ENCODE results near the gene CETN3.

DNA sequence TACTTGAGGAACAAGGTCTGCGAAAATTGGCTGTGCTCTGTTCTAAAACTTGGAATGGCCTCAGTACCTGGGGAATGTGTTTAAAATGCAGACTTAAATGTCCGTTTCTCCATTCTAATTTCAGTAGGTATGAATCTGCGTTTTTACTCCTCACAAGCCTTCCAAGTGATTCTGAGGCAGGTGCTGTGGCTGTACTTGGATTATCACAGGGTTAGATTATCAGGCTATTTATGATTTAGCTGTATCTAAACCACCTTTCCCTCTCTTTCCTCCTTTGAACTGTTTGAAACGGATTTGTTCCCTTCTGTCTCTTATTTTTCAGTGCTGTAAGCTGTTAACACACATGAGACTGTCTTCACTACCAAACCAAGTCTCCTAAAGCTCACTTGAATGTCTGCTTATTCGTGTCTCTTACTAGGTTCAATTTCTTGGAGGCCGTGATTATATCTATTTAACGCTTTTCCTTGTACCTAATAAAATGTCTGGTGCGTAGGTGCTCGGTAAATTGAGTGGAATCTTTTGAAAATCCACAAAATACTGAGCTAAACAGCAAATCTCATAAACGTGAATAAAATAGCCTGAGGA lies 714 bp upstream of the CETN3 start:
- TF ChIP-seq POLR2A (IDR thresholded peaks at IDR 0.05; ENCODE audit: low read depth, low read length) (no peak), POLR2AphosphoS5 (IDR thresholded peaks at IDR 0.05; ENCODE audit: low read depth, low read length) (no peak), TAF1 (IDR thresholded peaks at IDR 0.05; ENCODE audit: borderline replicate concordance, low read depth, low read length) (no peak)

Measured in GM12892 (cell line).